ENCODE results near the gene PLA2G4E. TPM values are rescaled to one million over a fixed set of nuclear protein-coding genes. Genes with fewer than 3 reads are reported as not detected.

PLA2G4E gene
- total and polyA plus RNA-seq, 7 donors: 0.01 to 0.34 (median 0.08) TPM; not detected in 2

- no peaks in the 10 kb centered on the region for H3K27me3 ChIP-seq (ENCODE audit: insufficient read depth in 3 of 3, low read length in 2 of 3)
- no peak for TF ChIP-seq CTCF (IDR thresholded peaks at IDR 0.05)
- ATAC-seq (no peak), DNase-seq (no peak)
- intact Hi-C loops (cut with DNase I): no loop called here
- H3K4me1 ChIP-seq: peaks cover 12% of the 10 kb centered on the region
- no peak overlapping the region for H3K27ac ChIP-seq
- peaks cover 0 to 7% of the 10 kb centered on the region in 2 donors for H3K36me3 ChIP-seq (ENCODE audit: insufficient read depth in 1 of 2, low read depth in 1 of 2)
- H3K4me3 ChIP-seq: no peak overlapping the region
- no peaks in the 10 kb centered on the region for H3K9me3 ChIP-seq
- 86 to 89% (median 88%) methylated on average over 7 of the region's 7 CpGs for WGBS, 3 donors
Observed at GRCh38 chr15:41955100-41955499, 65.7 kb downstream of the PLA2G4E start.

- no peak for ATAC-seq
- no peak overlapping the region for H3K4me3 ChIP-seq
- H3K36me3 ChIP-seq (ENCODE audit: insufficient read depth in 1 of 2, low read depth in 1 of 2): peaks cover 0 to 7% of the 10 kb centered on the region in 2 donors
- 86 to 91% (median 89%) methylated on average over 6 of the region's 6 CpGs for WGBS, 3 donors
- TF ChIP-seq CTCF (IDR thresholded peaks at IDR 0.05): no peak
- H3K27ac ChIP-seq: no peak overlapping the region
- H3K9me3 ChIP-seq: no peaks in the 10 kb centered on the region
- H3K27me3 ChIP-seq (ENCODE audit: insufficient read depth in 3 of 3, low read length in 2 of 3): no peaks in the 10 kb centered on the region
- DNase-seq: no peak
- intact Hi-C loops (cut with DNase I): no loop called here
- peaks cover 12% of the 10 kb centered on the region for H3K4me1 ChIP-seq
Observed at GRCh38 chr15:41954036-41954435, 66.8 kb downstream of the PLA2G4E start.

GRCh38 chr15:41952013-41952563 is 68.8 kb downstream of the PLA2G4E start:
- Histone ChIP-seq H3K4me1 (peaks cover 7% of the 10 kb centered on the region), H3K9me3 (no peaks in the 10 kb centered on the region), H3K4me3 (no peak overlapping the region), H3K27me3 (ENCODE audit: insufficient read depth in 3 of 3, low read length in 2 of 3) (no peaks in the 10 kb centered on the region), H3K27ac (no peak overlapping the region), H3K36me3 (ENCODE audit: insufficient read depth in 1 of 2, low read depth in 1 of 2) (peaks cover 0 to 7% of the 10 kb centered on the region in 2 donors)
- DNase-seq (no peak), ATAC-seq (no peak)
- intact Hi-C loops (cut with DNase I): no loop called here
- WGBS, 3 donors: 78 to 89% (median 85%) methylated on average over 12 of the region's 12 CpGs
- TF ChIP-seq CTCF (IDR thresholded peaks at IDR 0.05): no peak

- ATAC-seq (no peak), DNase-seq (no peak)
- H3K27ac ChIP-seq: no peak overlapping the region
- peaks cover 0 to 7% of the 10 kb centered on the region in 2 donors for H3K36me3 ChIP-seq (ENCODE audit: insufficient read depth in 1 of 2, low read depth in 1 of 2)
- H3K4me1 ChIP-seq: peaks cover 5% of the 10 kb centered on the region
- no peaks in the 10 kb centered on the region for H3K9me3 ChIP-seq
- intact Hi-C loops (cut with DNase I): no loop called here
- H3K4me3 ChIP-seq: no peak overlapping the region
- H3K27me3 ChIP-seq (ENCODE audit: insufficient read depth in 3 of 3, low read length in 2 of 3): no peaks in the 10 kb centered on the region
- WGBS, 3 donors: 45 to 52% (median 45%) methylated on average over 2 of the region's 2 CpGs
- TF ChIP-seq CTCF (IDR thresholded peaks at IDR 0.05): no peak
Observed at GRCh38 chr15:41951571-41951970, 69.3 kb downstream of the PLA2G4E start.

- peaks cover 0 to 7% of the 10 kb centered on the region in 2 donors for H3K36me3 ChIP-seq (ENCODE audit: insufficient read depth in 1 of 2, low read depth in 1 of 2)
- DNase-seq: no peak
- intact Hi-C loops (cut with DNase I): no loop called here
- no peaks in the 10 kb centered on the region for H3K27me3 ChIP-seq (ENCODE audit: insufficient read depth in 3 of 3, low read length in 2 of 3)
- 66 to 75% (median 75%) methylated on average over 5 of the region's 5 CpGs for WGBS, 3 donors
- ATAC-seq: peak in 1 of 4 donors; percentile 51
- no peaks in the 10 kb centered on the region for H3K4me1 ChIP-seq
- no peak overlapping the region for H3K27ac ChIP-seq
- no peaks in the 10 kb centered on the region for H3K9me3 ChIP-seq
- TF ChIP-seq CTCF (IDR thresholded peaks at IDR 0.05): no peak
- H3K4me3 ChIP-seq: no peak overlapping the region
Observed at GRCh38 chr15:41950489-41950888, 70.4 kb downstream of the PLA2G4E start.
